Panc1 (cell line): ENCODE measurements around the gene SDK1. TPM values are rescaled to one million over a fixed set of nuclear protein-coding genes. Genes with fewer than 3 reads are reported as not detected.
A peak's percentile ranks its signal among the peaks of the same experiment; 100 is the strongest.

Experiments used
- ATAC-seq: fragments of 200-7000 bp; cut with Tn5 transposase; 2 replicates; pipeline ENCODE4 v1.9.1; 2020; ENCODE audit warnings: mild to moderate bottlenecking, moderate library complexity
- BruUV-seq: library from RNA; stranded (reverse); fragments of 400-500 nt; replicated peaks from 2 replicates; lab custom pipeline; 2021; lab: Mats Ljungman, UMichigan
- CTCF ChIA-PET: fragments of 300-600 bp; sonication (Branson Sonifier 250); formaldehyde crosslinking; loops from one replicate; lab custom pipeline; 2022; ENCODE audit warnings: antibody characterized with exemption; lab: Charles Lee
- POLR2A ChIA-PET: fragments of 300-600 bp; sonication (Branson Sonifier 250); formaldehyde crosslinking; loops from one replicate; lab custom pipeline; 2022; ENCODE audit warnings: antibody characterized with exemption; lab: Charles Lee
- DNase-seq: peaks from one replicate; pipeline ENCODE4 v3.0.0-alpha.2; 2010; ENCODE audit warnings: low read depth, low spot score
- H3K27ac ChIP-seq: 2 replicates; pipeline ENCODE4 v1.5.1; 2011; ENCODE audit warnings: mild to moderate bottlenecking, low read length, inconsistent platforms
- H3K27me3 ChIP-seq: fragments of 200-500 bp; sonication (Bioruptor generic); 2 replicates; pipeline ENCODE4 v1.6.0; 2014; ENCODE audit warnings: low read length, inconsistent platforms; ENCODE audit not compliant: control insufficient read depth, insufficient read depth
- H3K36me3 ChIP-seq: fragments of 200-500 bp; sonication (Bioruptor generic); 2 replicates; pipeline ENCODE4 v1.5.1; 2014; ENCODE audit warnings: inconsistent platforms, mild to moderate bottlenecking, low read length, moderate library complexity; ENCODE audit not compliant: control insufficient read depth, insufficient read depth
- H3K4me1 ChIP-seq: 2 replicates; pipeline ENCODE4 v1.5.1; 2011; ENCODE audit warnings: inconsistent platforms, mild to moderate bottlenecking, low read length, moderate library complexity; ENCODE audit not compliant: control insufficient read depth, insufficient read depth
- H3K4me3 ChIP-seq, 2 experiments: 2 replicates each; pipeline ENCODE4 v1.5.1; 2011 to 2012; ENCODE audit warnings: low read depth in 2 of 2, low read length in 2 of 2, mild to moderate bottlenecking in 2 of 2, inconsistent platforms in 1 of 2, moderate library complexity in 1 of 2
- H3K9me3 ChIP-seq: fragments of 200-500 bp; sonication (Bioruptor generic); 2 replicates; pipeline ENCODE4 v1.5.1; 2014; ENCODE audit warnings: low read depth, mild to moderate bottlenecking, inconsistent platforms, low read length, moderate library complexity; ENCODE audit not compliant: control insufficient read depth, insufficient read depth
- POLR2AphosphoS5 ChIP-seq: IDR thresholded peaks from 2 replicates; pipeline ENCODE4 v1.6.1; 2012; ENCODE audit warnings: mild to moderate bottlenecking, low read depth, low read length, moderate library complexity
- REST ChIP-seq, 2 experiments: IDR thresholded peaks; 2 replicates each; pipeline ENCODE4 v1.6.1; 2011 to 2012; ENCODE audit warnings: low read depth in 2 of 2, control low read depth in 1 of 2, low read length in 1 of 2, mild to moderate bottlenecking in 1 of 2, moderate library complexity in 1 of 2; ENCODE audit not compliant: insufficient read depth in 1 of 2
- SIN3A ChIP-seq: IDR thresholded peaks from 2 replicates; pipeline ENCODE4 v1.6.1; 2012; ENCODE audit warnings: low read depth, mild to moderate bottlenecking, low read length, moderate library complexity, borderline replicate concordance; ENCODE audit not compliant: insufficient read depth
- TCF7L2 ChIP-seq: IDR thresholded peaks from 2 replicates; pipeline ENCODE4 v1.6.1; 2011; ENCODE audit warnings: mild to moderate bottlenecking, low read depth, low read length, inconsistent platforms
- in situ Hi-C: cut with HindIII; loops from 2 replicates; pipeline ENCODE4 v1.10.0; 2016; ENCODE audit warnings: low sequenced_read_pairs, low pct_unique_long_range_greater_than_20kb
- intact Hi-C: fragments of 100-400 bp; cut with micrococcal nuclease; formaldehyde crosslinking; loops from one replicate; pipeline ENCODE4 v1.10.0; 2022; ENCODE audit not compliant: unreplicated experiment
- total RNA-seq: library from RNA; stranded (reverse); gene quantifications from one replicate; pipeline ENCODE4 v1.2.1, GENCODE V29; 2021; ENCODE audit not compliant: unreplicated experiment
- TF ChIP-seq, protein P1 (sequence below): fragments of 450-650 bp; IDR thresholded peaks from 2 replicates; pipeline ENCODE4 v1.5.1; 2017; ENCODE audit warnings: mild to moderate bottlenecking

Gene SDK1
- total RNA-seq, 1 experiment from 2014 or later = 47.4 TPM

DNA sequence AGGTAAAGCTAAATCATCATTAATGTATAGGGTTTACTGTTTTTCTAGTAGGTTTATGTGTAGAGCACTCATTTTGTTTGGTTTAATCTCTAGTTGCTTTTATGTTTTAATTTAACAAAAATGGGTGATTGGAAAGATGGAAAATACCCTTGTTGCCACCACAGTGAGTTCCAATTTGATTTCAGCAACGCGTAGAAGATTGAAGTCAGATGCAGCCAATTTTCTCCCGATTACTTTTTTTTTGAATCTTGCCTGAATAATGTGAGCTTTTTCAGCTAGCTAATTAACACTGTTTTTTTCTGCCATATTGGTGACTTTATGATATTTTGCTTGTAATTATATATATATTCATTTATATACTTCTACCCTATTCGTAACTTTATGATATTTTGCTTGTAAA lies 293.8 kb downstream of the SDK1 start:
- CTCF ChIA-PET = no interaction called here
- no peak overlapping the region for H3K4me3 ChIP-seq
- H3K27me3 ChIP-seq = no peaks in the 10 kb centered on the region
- no peaks in the 10 kb centered on the region for H3K9me3 ChIP-seq
- in situ Hi-C loops = no loop called here
- H3K4me1 ChIP-seq = peaks cover 60% of the 10 kb centered on the region
- POLR2A ChIA-PET = interaction anchor here (0.7 kb wide), 2 partner anchors 336 to 815 kb away, joined by 13 read pairs; no protein-coding TSS in a partner anchor
- H3K36me3 ChIP-seq = no peaks in the 10 kb centered on the region
- H3K27ac ChIP-seq = peak overlapping the region; percentile 98
- TF ChIP-seq POLR2AphosphoS5 (no peak), REST (IDR thresholded peaks at IDR 0.05; ENCODE audit: insufficient read depth in 1 of 2, low read depth in 2 of 2, low read length in 1 of 2) (no peak), SIN3A (no peak), TCF7L2 (no peak)
- TF ChIP-seq, protein P1, sequence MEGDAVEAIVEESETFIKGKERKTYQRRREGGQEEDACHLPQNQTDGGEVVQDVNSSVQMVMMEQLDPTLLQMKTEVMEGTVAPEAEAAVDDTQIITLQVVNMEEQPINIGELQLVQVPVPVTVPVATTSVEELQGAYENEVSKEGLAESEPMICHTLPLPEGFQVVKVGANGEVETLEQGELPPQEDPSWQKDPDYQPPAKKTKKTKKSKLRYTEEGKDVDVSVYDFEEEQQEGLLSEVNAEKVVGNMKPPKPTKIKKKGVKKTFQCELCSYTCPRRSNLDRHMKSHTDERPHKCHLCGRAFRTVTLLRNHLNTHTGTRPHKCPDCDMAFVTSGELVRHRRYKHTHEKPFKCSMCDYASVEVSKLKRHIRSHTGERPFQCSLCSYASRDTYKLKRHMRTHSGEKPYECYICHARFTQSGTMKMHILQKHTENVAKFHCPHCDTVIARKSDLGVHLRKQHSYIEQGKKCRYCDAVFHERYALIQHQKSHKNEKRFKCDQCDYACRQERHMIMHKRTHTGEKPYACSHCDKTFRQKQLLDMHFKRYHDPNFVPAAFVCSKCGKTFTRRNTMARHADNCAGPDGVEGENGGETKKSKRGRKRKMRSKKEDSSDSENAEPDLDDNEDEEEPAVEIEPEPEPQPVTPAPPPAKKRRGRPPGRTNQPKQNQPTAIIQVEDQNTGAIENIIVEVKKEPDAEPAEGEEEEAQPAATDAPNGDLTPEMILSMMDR = no peak
- ATAC-seq (no peak), DNase-seq (no peak)
- no TSS peak for BruUV-seq
- intact Hi-C loops = loop anchor here (5.0 kb wide), 1 partner anchor 113 kb away; no protein-coding TSS in a partner anchor

- peak; percentile 58 for ATAC-seq
- CTCF ChIA-PET = no interaction called here
Observed at GRCh38 chr7:3598854-3599253, 297.8 kb downstream of the SDK1 start.

More at GRCh38 chr7:3598854-3599253, 297.8 kb downstream of the SDK1 start:
- peak overlapping the region; percentile 77 for H3K27ac ChIP-seq
- POLR2A ChIA-PET = no interaction called here
- H3K9me3 ChIP-seq = no peaks in the 10 kb centered on the region
- intact Hi-C loops (no loop called here), in situ Hi-C loops (no loop called here)
- H3K4me3 ChIP-seq = no peak overlapping the region
- no TSS peak for BruUV-seq
- H3K27me3 ChIP-seq = no peaks in the 10 kb centered on the region
- no peak for DNase-seq
- peaks cover 26% of the 10 kb centered on the region for H3K4me1 ChIP-seq
- TF ChIP-seq, protein P1 = no peak
- no peak for TF ChIP-seq SIN3A
- no peak for TF ChIP-seq TCF7L2
- TF ChIP-seq REST (IDR thresholded peaks at IDR 0.05; ENCODE audit: insufficient read depth in 1 of 2, low read depth in 2 of 2, low read length in 1 of 2) = no peak
- TF ChIP-seq POLR2AphosphoS5 = no peak
- H3K36me3 ChIP-seq = no peaks in the 10 kb centered on the region
